A673 (cell line): ENCODE results near the gene GULP1.

ENCODE experiments used
- EZH2 ChIP-seq: fragments of 200-600 bp; sonication (generic); IDR thresholded peaks from 2 replicates; pipeline ENCODE4 v1.6.1; 2017; ENCODE audit warnings: borderline replicate concordance, low read depth, mild to moderate bottlenecking, mixed read lengths, antibody characterized with exemption, low read length; ENCODE audit not compliant: poor library complexity, severe bottlenecking
- TF ChIP-seq, protein P1 (sequence below): fragments of 300-800, 200-600 bp; sonication (generic); conservative IDR thresholded peaks from 2 replicates; pipeline ENCODE4 v1.5.1; 2017; ENCODE audit warnings: low read depth, mild to moderate bottlenecking, antibody characterized with exemption, low read length, moderate library complexity, mixed read lengths

GRCh38 chr2:188474316-188474715 is 182.6 kb downstream of the GULP1 start:
- TF ChIP-seq, protein P1, sequence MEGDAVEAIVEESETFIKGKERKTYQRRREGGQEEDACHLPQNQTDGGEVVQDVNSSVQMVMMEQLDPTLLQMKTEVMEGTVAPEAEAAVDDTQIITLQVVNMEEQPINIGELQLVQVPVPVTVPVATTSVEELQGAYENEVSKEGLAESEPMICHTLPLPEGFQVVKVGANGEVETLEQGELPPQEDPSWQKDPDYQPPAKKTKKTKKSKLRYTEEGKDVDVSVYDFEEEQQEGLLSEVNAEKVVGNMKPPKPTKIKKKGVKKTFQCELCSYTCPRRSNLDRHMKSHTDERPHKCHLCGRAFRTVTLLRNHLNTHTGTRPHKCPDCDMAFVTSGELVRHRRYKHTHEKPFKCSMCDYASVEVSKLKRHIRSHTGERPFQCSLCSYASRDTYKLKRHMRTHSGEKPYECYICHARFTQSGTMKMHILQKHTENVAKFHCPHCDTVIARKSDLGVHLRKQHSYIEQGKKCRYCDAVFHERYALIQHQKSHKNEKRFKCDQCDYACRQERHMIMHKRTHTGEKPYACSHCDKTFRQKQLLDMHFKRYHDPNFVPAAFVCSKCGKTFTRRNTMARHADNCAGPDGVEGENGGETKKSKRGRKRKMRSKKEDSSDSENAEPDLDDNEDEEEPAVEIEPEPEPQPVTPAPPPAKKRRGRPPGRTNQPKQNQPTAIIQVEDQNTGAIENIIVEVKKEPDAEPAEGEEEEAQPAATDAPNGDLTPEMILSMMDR, result no peak
- TF ChIP-seq EZH2, result no peak
